ENCODE data around the gene PKNOX2. TPM values are rescaled to one million over a fixed set of nuclear protein-coding genes. Genes with fewer than 3 reads are reported as not detected.

PKNOX2 gene
- total and polyA plus RNA-seq, 9 of the 15 experiments (the other 6 are each of a cell fraction or from before 2014, with no cell fraction given) = not detected

GRCh38 chr11:125371431-125371935 is 206.9 kb downstream of the PKNOX2 start:
- H3K27ac ChIP-seq (ENCODE audit: extremely low read depth, low read depth, low read length) = no peak overlapping the region
- no peaks in the 10 kb centered on the region for H3K9me1 ChIP-seq (ENCODE audit: control insufficient read depth, insufficient read depth, low read length)
- intact Hi-C loops (cut with micrococcal nuclease) = no loop called here
- no peak overlapping the region for H3K4me2 ChIP-seq (ENCODE audit: insufficient read depth, low read length)
- no peaks in the 10 kb centered on the region for H3K79me2 ChIP-seq (ENCODE audit: control insufficient read depth, insufficient read depth, low read length)
- H3K4me1 ChIP-seq (replicated peaks in 1 of 2; ENCODE audit: control insufficient read depth in 2 of 2, insufficient read depth in 2 of 2, low read length in 2 of 2) = no peaks in the 10 kb centered on the region
- no peaks in the 10 kb centered on the region for H3K9me3 ChIP-seq (replicated peaks; ENCODE audit: control insufficient read depth, insufficient read depth, low read depth, low read length)
- CTCF ChIA-PET (ENCODE audit: low intra/inter-chr PET ratio) = no interaction called here
- ATAC-seq (peak; percentile 31; the same call in 1 of the 3 replicates), DNase-seq (ENCODE audit: extremely low read depth in 1 of 4, low spot score in 3 of 4) (no peak), FAIRE-seq (no peak)
- H4K20me1 ChIP-seq (replicated peaks; ENCODE audit: control insufficient read depth, insufficient read depth, low read length) = no peaks in the 10 kb centered on the region; the same call in 1 of the 2 replicates
- H2AFZ ChIP-seq (ENCODE audit: low read depth, low read length) = no peak overlapping the region
- H3K27me3 ChIP-seq (ENCODE audit: control insufficient read depth in 2 of 2, insufficient read depth in 2 of 2, low read length in 2 of 2) = peaks cover 57 to 82% of the 10 kb centered on the region in 2 experiments
- WGBS (ENCODE audit: insufficient coverage, low coverage, missing lambda C conversion rate) = 0% methylated on average over 6 of the region's 11 CpGs
- POLR2A ChIA-PET = interaction anchor here (0.7 kb wide), 1 partner anchor 14 kb away, joined by 5 read pairs; no protein-coding TSS in a partner anchor
- no peaks in the 10 kb centered on the region for H3K36me3 ChIP-seq (ENCODE audit: control insufficient read depth, insufficient read depth, low read length)
- H3K9ac ChIP-seq (ENCODE audit: insufficient read depth in 1 of 2, low read depth in 2 of 2, low read length in 2 of 2) = no peak overlapping the region
- no TSS peak for BruUV-seq (replicated peaks)
- in situ Hi-C loops (cut with MboI) = no loop called here
- TF ChIP-seq TCFL5 (CRISPR knock-in tag; conservative IDR thresholded peaks at IDR 0.05) (no peak), RFX1 (IDR thresholded peaks at IDR 0.05) (peak; percentile 36), PCBP2 (IDR thresholded peaks at IDR 0.05; ENCODE audit: low read depth, low read length, poor library complexity, severe bottlenecking) (no peak)
- no peak overlapping the region for H3K4me3 ChIP-seq

GRCh38 chr11:125372088-125372487 is 207.5 kb downstream of the PKNOX2 start:
- Histone ChIP-seq H3K4me3 (no peak overlapping the region), H3K9me3 (replicated peaks; ENCODE audit: control insufficient read depth, insufficient read depth, low read depth, low read length) (no peaks in the 10 kb centered on the region), H3K36me3 (ENCODE audit: control insufficient read depth, insufficient read depth, low read length) (no peaks in the 10 kb centered on the region), H3K27me3 (ENCODE audit: control insufficient read depth in 2 of 2, insufficient read depth in 2 of 2, low read length in 2 of 2) (peaks cover 58 to 86% of the 10 kb centered on the region in 2 experiments), H4K20me1 (replicated peaks; ENCODE audit: control insufficient read depth, insufficient read depth, low read length) (no peaks in the 10 kb centered on the region; the same call in 1 of the 2 replicates), H3K9me1 (ENCODE audit: control insufficient read depth, insufficient read depth, low read length) (no peaks in the 10 kb centered on the region), H3K9ac (ENCODE audit: insufficient read depth in 1 of 2, low read depth in 2 of 2, low read length in 2 of 2) (no peak overlapping the region), H2AFZ (ENCODE audit: low read depth, low read length) (no peak overlapping the region), H3K4me2 (ENCODE audit: insufficient read depth, low read length) (no peak overlapping the region), H3K4me1 (replicated peaks in 1 of 2; ENCODE audit: control insufficient read depth in 2 of 2, insufficient read depth in 2 of 2, low read length in 2 of 2) (no peaks in the 10 kb centered on the region), H3K27ac (ENCODE audit: extremely low read depth, low read depth, low read length) (no peak overlapping the region), H3K79me2 (ENCODE audit: control insufficient read depth, insufficient read depth, low read length) (no peaks in the 10 kb centered on the region)
- FAIRE-seq (no peak), ATAC-seq (no peak), DNase-seq (ENCODE audit: extremely low read depth in 1 of 4, low spot score in 3 of 4) (no peak)
- in situ Hi-C loops (cut with MboI) (no loop called here), intact Hi-C loops (cut with micrococcal nuclease) (no loop called here)
- POLR2A ChIA-PET = interaction anchor here (0.7 kb wide), 1 partner anchor 14 kb away, joined by 5 read pairs; no protein-coding TSS in a partner anchor
- WGBS (ENCODE audit: insufficient coverage, low coverage, missing lambda C conversion rate) = 13% methylated on average over 14 of the region's 14 CpGs
- BruUV-seq (replicated peaks) = no TSS peak
- CTCF ChIA-PET (ENCODE audit: low intra/inter-chr PET ratio) = no interaction called here
- TF ChIP-seq ZBTB40 (IDR thresholded peaks at IDR 0.05) = no peak
- no peak for TF ChIP-seq ZBTB40 (CRISPR knock-in tag; IDR thresholded peaks at IDR 0.05)
- TF ChIP-seq POU5F1 (IDR thresholded peaks at IDR 0.05; ENCODE audit: borderline replicate concordance, low read depth, low read length, partially characterized antibody) = no peak
